MCF 10A (cell line): ENCODE measurements around the gene DPY30. TPM values are rescaled to one million over a fixed set of nuclear protein-coding genes. Genes with fewer than 3 reads are reported as not detected.

ENCODE experiments used
- Bru-seq: library from RNA; stranded (reverse); fragments of 400-500 nt; gene quantifications from one replicate; lab custom pipeline; 2021; lab: Mats Ljungman, UMichigan
- BruChase-seq, 2 experiments: library from RNA; stranded (reverse); fragments of 400-500 nt; gene quantifications; one replicate each; lab custom pipeline; 2021; lab: Mats Ljungman, UMichigan
- BruUV-seq: library from RNA; stranded (reverse); fragments of 400-500 nt; replicated peaks from 2 replicates; lab custom pipeline; 2021; lab: Mats Ljungman, UMichigan
- CTCF ChIA-PET: fragments of 300-600 bp; sonication (Branson Sonifier 250); formaldehyde crosslinking; extraction: SDS; loops from one replicate; lab custom pipeline; 2021; ENCODE audit warnings: antibody characterized with exemption, inconsistent platforms; lab: Yijun Ruan, JAX
- POLR2A ChIA-PET: fragments of 300-600, 350-650 bp; sonication (Branson Sonifier 250); formaldehyde crosslinking; extraction: SDS; loops from one replicate; lab custom pipeline; 2020; ENCODE audit warnings: antibody characterized with exemption, inconsistent platforms; lab: Yijun Ruan, JAX
- DNase-seq: peaks from one replicate; pipeline ENCODE4 v3.0.0-alpha.2; 2018; ENCODE audit not compliant: unreplicated experiment
- H3K27ac Mint-ChIP-seq: one replicate; pipeline ENCODE4 v1.8.0; 2022; ENCODE audit warnings: mild to moderate bottlenecking, low read depth, mixed read lengths; ENCODE audit not compliant: unreplicated experiment
- H3K27me3 Mint-ChIP-seq: one replicate; pipeline ENCODE4 v1.8.0; 2022; ENCODE audit warnings: mixed read lengths; ENCODE audit not compliant: insufficient read depth, unreplicated experiment
- H3K36me3 Mint-ChIP-seq: one replicate; pipeline ENCODE4 v1.8.0; 2022; ENCODE audit warnings: mild to moderate bottlenecking, moderate library complexity, mixed read lengths; ENCODE audit not compliant: insufficient read depth, unreplicated experiment
- H3K4me1 Mint-ChIP-seq: one replicate; pipeline ENCODE4 v1.8.0; 2022; ENCODE audit warnings: mixed read lengths; ENCODE audit not compliant: insufficient read depth, unreplicated experiment
- H3K4me3 Mint-ChIP-seq: one replicate; pipeline ENCODE4 v1.8.0; 2022; ENCODE audit warnings: mild to moderate bottlenecking, moderate library complexity, mixed read lengths; ENCODE audit not compliant: unreplicated experiment
- H3K9me3 Mint-ChIP-seq: one replicate; pipeline ENCODE4 v1.8.0; 2022; ENCODE audit warnings: mixed read lengths; ENCODE audit not compliant: unreplicated experiment
- CTCF ChIP-seq: fragments of 200-600 bp; IDR thresholded peaks from one replicate; pipeline ENCODE4 v1.8.0; 2022; ENCODE audit warnings: antibody characterized with exemption, mild to moderate bottlenecking; ENCODE audit not compliant: unreplicated experiment
- intact Hi-C: fragments of 100-400 bp; cut with micrococcal nuclease; formaldehyde crosslinking; loops from 2 replicates; pipeline ENCODE4 v1.14.1; 2022
- long read RNA-seq: library from polyadenylated mRNA; stranded (forward); transcript quantifications from one replicate; pipeline ENCODE4 v2.0.0, GENCODE V29; 2022
- total RNA-seq: library from RNA; stranded (reverse); gene quantifications from 2 replicates; pipeline ENCODE4 v1.2.3, GENCODE V29; 2022

The DPY30 gene
- 52.1 and 54.7 TPM in 2 replicates for total RNA-seq
- percentile 62 among the genes with signal in this experiment for Bru-seq, nascent RNA
- BruChase-seq, experiment 1, labeled RNA remaining after a 6-hour chase, result percentile 73 among the genes with signal in this experiment
- percentile 65 among the genes with signal in this experiment for BruChase-seq, experiment 2, labeled RNA remaining after a 2-hour chase
- long read RNA-seq, transcript DPY30-202 (5 exons, 708 nt), result major isoform, 47 of 58 reads
- long read RNA-seq, partial matches to known transcripts, result 0 of 58 reads
- long read RNA-seq, other reads (novel, unspliced or antisense), result 9 of 58 reads

GRCh38 chr2:32039447-32040219, at the start of gene DPY30:
TSS of gene DPY30 (minus strand) at chr2:32039805. CDS start at chr2:32039456, 349 bp downstream.
- intact Hi-C loops, result no loop called here
- peak within 1 kb of the TSS; percentile 88 for H3K4me3 Mint-ChIP-seq
- no TSS peak for BruUV-seq

GRCh38 chr2:32074134-32074506, 34.5 kb upstream of the DPY30 start:
- DNase-seq, result no peak
- POLR2A ChIA-PET, result interaction anchor here (1.2 kb wide), 1 partner anchor 34 kb away, joined by 4 read pairs; the partner anchor contains the start of gene DPY30
- Mint-ChIP-seq H3K9me3 (no peaks in the 10 kb centered on the region), H3K4me1 (no peaks in the 10 kb centered on the region), H3K36me3 (peaks cover 12% of the 10 kb centered on the region), H3K27me3 (no peaks in the 10 kb centered on the region), H3K27ac (no peak overlapping the region), H3K4me3 (no peak overlapping the region)
- intact Hi-C loops, result no loop called here
- BruUV-seq, result no TSS peak
- CTCF ChIA-PET, result no interaction called here
- no peak for TF ChIP-seq CTCF

More at GRCh38 chr2:32039447-32040219, at the start of gene DPY30:
- H3K36me3 Mint-ChIP-seq, result peaks cover 12% of the 10 kb centered on the region
- no peaks in the 10 kb centered on the region for H3K9me3 Mint-ChIP-seq
- peak; percentile 91 for DNase-seq
- ChIA-PET CTCF (interaction anchor here (0.5 to 1.3 kb wide), 5 partner anchors 13 to 157 kb away, joined by 3 to 5 read pairs (median 3); no protein-coding TSS in a partner anchor), POLR2A (interaction anchor here (0.6 to 5.6 kb wide), 26 partner anchors 8 to 457 kb away, joined by 3 to 129 read pairs (median 5); partner anchors contain the start of genes MEMO1, SLC30A6 and SPAST)
- H3K27me3 Mint-ChIP-seq, result no peaks in the 10 kb centered on the region
- no peak for TF ChIP-seq CTCF
- peak within 1 kb of the TSS; percentile 83 for H3K27ac Mint-ChIP-seq
- no peaks in the 10 kb centered on the region for H3K4me1 Mint-ChIP-seq

- Mint-ChIP-seq H3K4me3 (no peak overlapping the region), H3K4me1 (peaks cover 9% of the 10 kb centered on the region)
- TF ChIP-seq CTCF, result no peak
These were observed 27.9 kb upstream of the DPY30 start for GRCh38 chr2:32067549-32067948.

More at GRCh38 chr2:32067549-32067948, 27.9 kb upstream of the DPY30 start:
- Mint-ChIP-seq H3K27ac (no peak overlapping the region), H3K27me3 (no peaks in the 10 kb centered on the region), H3K9me3 (no peaks in the 10 kb centered on the region), H3K36me3 (peaks cover 23% of the 10 kb centered on the region)
- DNase-seq, result no peak
- no TSS peak for BruUV-seq
- ChIA-PET CTCF (interaction anchor here (0.7 to 0.8 kb wide), 2 partner anchors 29 to 1487 kb away, joined by 3 read pairs; no protein-coding TSS in a partner anchor), POLR2A (no interaction called here)
- intact Hi-C loops, result loop anchor here (10.0 kb wide), 1 partner anchor 97 kb away; the partner anchor contains the start of gene SLC30A6
